GM19468 (cell line): ENCODE data around the gene KIAA1328.
"Not testable (repeated sequence)": the region's sequence is repeated elsewhere in the genome, so short reads cannot be mapped to it uniquely, and the experiment has no call there.

Experiments used
- ATAC-seq: cut with Tn5 transposase; IDR thresholded peaks from one replicate; pipeline ENCODE4 v1.9.1; 2021; ENCODE audit warnings: mild to moderate bottlenecking, moderate library complexity, moderate number of reproducible peaks; ENCODE audit not compliant: unreplicated experiment; ENCODE audit errors: extremely low read depth

The KIAA1328 gene

GRCh38 chr18:37107748-37108522 lies 279.0 kb downstream of the KIAA1328 start:
- ATAC-seq = no peak

GRCh38 chr18:37122877-37123276 lies 293.9 kb downstream of the KIAA1328 start:
- ATAC-seq = no peak

GRCh38 chr18:37124516-37124915 lies 295.6 kb downstream of the KIAA1328 start:
- no peak for ATAC-seq

GRCh38 chr18:37135177-37135576 lies 306.2 kb downstream of the KIAA1328 start:
- ATAC-seq = no peak

GRCh38 chr18:37138456-37138855 lies 309.5 kb downstream of the KIAA1328 start:
- ATAC-seq = no peak

- ATAC-seq = no peak
Measured at GRCh38 chr18:37139876-37140275, 310.9 kb downstream of the KIAA1328 start.

- ATAC-seq = no peak
Measured at GRCh38 chr18:37144921-37145320, 316.0 kb downstream of the KIAA1328 start.

- ATAC-seq = no peak
Measured at GRCh38 chr18:37156330-37156942, 327.5 kb downstream of the KIAA1328 start.

GRCh38 chr18:37160038-37160820 lies 331.3 kb downstream of the KIAA1328 start:
- ATAC-seq = no peak

- ATAC-seq = no peak
Measured at GRCh38 chr18:37161491-37161890, 332.6 kb downstream of the KIAA1328 start.

GRCh38 chr18:37162551-37162950 lies 333.6 kb downstream of the KIAA1328 start:
- no peak for ATAC-seq

- ATAC-seq = no peak
Measured at GRCh38 chr18:37163119-37163518, 334.2 kb downstream of the KIAA1328 start.

- no peak for ATAC-seq
Measured at GRCh38 chr18:37166491-37166890, 337.6 kb downstream of the KIAA1328 start.

GRCh38 chr18:37166966-37167365 lies 338.0 kb downstream of the KIAA1328 start:
- ATAC-seq = not testable (repeated sequence)

GRCh38 chr18:37170984-37171383 lies 342.1 kb downstream of the KIAA1328 start:
- ATAC-seq = no peak

GRCh38 chr18:37173384-37173783 lies 344.5 kb downstream of the KIAA1328 start:
- no peak for ATAC-seq

GRCh38 chr18:37175727-37176620 lies 347.0 kb downstream of the KIAA1328 start:
- ATAC-seq = no peak

- ATAC-seq = no peak
Measured at GRCh38 chr18:37176621-37176934, 347.7 kb downstream of the KIAA1328 start.

GRCh38 chr18:37179384-37179783 lies 350.5 kb downstream of the KIAA1328 start:
- ATAC-seq = no peak

- no peak for ATAC-seq
Measured at GRCh38 chr18:37180086-37180485, 351.2 kb downstream of the KIAA1328 start.
